Airway epithelial cell (primary cell): Measurements from ENCODE around the gene PSMA4. TPM values are rescaled to one million over a fixed set of nuclear protein-coding genes. Genes with fewer than 3 reads are reported as not detected.

Experiments
- total RNA-seq: library from RNA; depleted of rRNA; stranded (reverse); fragments of >200 nt; gene quantifications from 2 replicates; pipeline ENCODE4 v1.2.3, GENCODE V29; 2015

The PSMA4 gene
- 291 and 297 TPM in 2 replicates for total RNA-seq

GRCh38 chr15:78540141-78540870, at the start of gene PSMA4:
TSS of gene PSMA4 (plus strand) at chr15:78540444. CDS start at chr15:78541928, 1,484 bp downstream.

GRCh38 chr15:78506971-78507830, 33.0 kb upstream of the PSMA4 start, which contains the start of gene HYKK:
TSS of gene HYKK (plus strand) at chr15:78507577. CDS start at chr15:78513089, 5,512 bp downstream.

GRCh38 chr15:78565097-78565950, 25.1 kb downstream of the PSMA4 start, which contains the start of gene CHRNA5:
TSS of gene CHRNA5 (plus strand) at chr15:78565520. CDS start at chr15:78565720, 200 bp downstream.

Other genes with a start within 250 kb of the PSMA4 start
- 76.2 and 80.5 TPM in 2 replicates for gene SKIC8, start 240.8 kb upstream of the PSMA4 start, total RNA-seq
- gene CRABP1, start 200.1 kb upstream of the PSMA4 start, total RNA-seq: not detected in 2 replicates
- gene IREB2, start 102.2 kb upstream of the PSMA4 start, total RNA-seq: 13.7 and 15.9 TPM in 2 replicates
- 1.8 and 4.5 TPM in 2 replicates for gene HYKK, start 32.9 kb upstream of the PSMA4 start, total RNA-seq
- 2.5 and 6.4 TPM in 2 replicates for gene CHRNA5, start 25.1 kb downstream of the PSMA4 start, total RNA-seq
- gene CHRNA3, start 80.6 kb downstream of the PSMA4 start, total RNA-seq: 0.09 TPM in 1 of 2 replicates, not detected in the other
- not detected in 2 replicates for gene CHRNB4, start 100.8 kb downstream of the PSMA4 start, total RNA-seq